Type B pancreatic cell (in vitro differentiated cells): ENCODE measurements around the gene MYMK. TPM values are rescaled to one million over a fixed set of nuclear protein-coding genes. Genes with fewer than 3 reads are reported as not detected.

Experiments used
- DNase-seq: peaks from one replicate; pipeline ENCODE4 v3.0.0; 2021; ENCODE audit warnings: mixed read lengths; ENCODE audit not compliant: unreplicated experiment; ENCODE audit errors: extremely low spot score
- H3K27ac Mint-ChIP-seq: 2 replicates; pipeline ENCODE4 v1.8.0; 2021; ENCODE audit warnings: mild to moderate bottlenecking, mixed read lengths
- H3K27me3 Mint-ChIP-seq: 2 replicates; pipeline ENCODE4 v1.8.0; 2021; ENCODE audit warnings: mixed read lengths
- H3K36me3 Mint-ChIP-seq: 2 replicates; pipeline ENCODE4 v1.8.0; 2021; ENCODE audit warnings: mixed read lengths
- H3K4me1 Mint-ChIP-seq: one replicate; pipeline ENCODE4 v1.8.0; 2021; ENCODE audit warnings: mixed read lengths; ENCODE audit not compliant: unreplicated experiment
- H3K4me3 Mint-ChIP-seq: 2 replicates; pipeline ENCODE4 v1.8.0; 2021; ENCODE audit warnings: mild to moderate bottlenecking, mixed read lengths
- H3K9me3 Mint-ChIP-seq: 2 replicates; pipeline ENCODE4 v1.8.0; 2021; ENCODE audit warnings: mixed read lengths
- CTCF ChIP-seq: fragments of 200-600 bp; sonication (generic); conservative IDR thresholded peaks from 2 replicates; pipeline ENCODE4 v1.5.0; 2021; ENCODE audit warnings: antibody characterized with exemption, mild to moderate bottlenecking
- total RNA-seq: library from RNA; stranded (reverse); gene quantifications from 2 replicates; pipeline ENCODE4 v1.2.1, GENCODE V29; 2021; ENCODE audit warnings: low replicate concordance

MYMK gene
- total RNA-seq, 1 donor from 2014 or later = not detected

DNA sequence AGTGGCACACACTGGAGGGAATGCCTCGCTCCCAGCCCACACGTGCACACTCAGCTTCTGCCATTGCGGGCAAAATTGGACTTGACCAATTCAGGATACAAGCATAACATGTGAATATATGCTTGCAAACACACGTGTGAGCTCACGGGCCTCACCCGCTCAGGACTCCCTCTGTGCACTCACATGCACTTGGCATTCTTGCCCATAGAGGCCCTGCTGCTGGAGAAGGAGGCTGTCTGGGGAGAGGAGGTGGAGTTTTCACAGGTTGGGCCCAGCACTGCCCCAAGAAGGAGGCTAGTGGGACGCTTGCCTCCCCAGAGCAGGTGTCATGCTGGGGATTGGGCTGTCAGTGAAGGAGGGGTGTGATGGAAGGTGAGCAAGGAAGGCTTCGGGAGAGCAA, 1.7 kb downstream of the MYMK start:
- DNase-seq = no peak
- Mint-ChIP-seq H3K27me3 (peaks cover 21% of the 10 kb centered on the region), H3K4me1 (peaks cover 44% of the 10 kb centered on the region), H3K27ac (no peak overlapping the region), H3K36me3 (no peaks in the 10 kb centered on the region), H3K9me3 (no peaks in the 10 kb centered on the region), H3K4me3 (no peak overlapping the region)
- TF ChIP-seq CTCF = no peak

DNA sequence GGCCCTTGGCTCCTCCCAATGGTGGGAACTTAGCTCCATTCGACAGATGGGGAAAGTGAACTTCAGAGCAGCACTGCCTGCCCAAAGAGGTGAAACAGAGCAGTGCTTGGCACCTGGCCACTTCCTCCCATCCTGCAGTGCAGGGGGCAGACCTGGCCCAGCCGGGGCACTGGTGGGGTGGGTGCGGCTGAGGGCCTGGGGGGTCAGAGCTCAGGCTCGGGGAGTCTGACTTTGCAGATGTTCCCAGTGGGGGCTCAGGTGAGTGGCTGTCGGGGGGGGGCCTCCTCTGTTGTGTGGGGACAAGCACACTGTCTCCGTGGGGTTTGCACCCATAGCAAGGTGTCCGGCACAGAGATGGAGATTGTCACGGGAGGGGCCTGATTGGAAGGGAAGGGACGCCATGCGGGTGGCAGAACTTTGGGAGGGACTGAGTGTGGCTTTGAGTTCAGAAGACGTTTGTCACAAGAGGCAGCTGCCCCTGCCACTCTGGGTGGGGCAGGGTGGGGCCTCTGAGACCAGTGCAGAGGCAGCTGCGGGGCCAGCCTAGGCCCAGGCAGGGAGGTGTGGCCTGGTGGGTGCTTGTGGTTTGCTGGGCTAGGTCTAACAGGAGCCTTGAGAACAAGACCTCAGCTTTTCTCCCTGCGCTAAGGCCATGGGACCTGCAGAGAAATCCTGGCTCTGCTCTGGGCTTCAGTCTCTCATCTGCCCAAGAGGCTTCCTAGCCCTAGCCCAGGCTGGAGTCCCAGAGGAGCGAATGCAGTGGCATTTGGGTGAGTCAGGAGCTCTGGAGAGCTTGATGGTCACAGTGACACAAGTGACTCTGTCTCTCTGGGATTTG, 2.5 kb downstream of the MYMK start:
- peaks cover 41% of the 10 kb centered on the region for H3K4me1 Mint-ChIP-seq
- no peak for TF ChIP-seq CTCF
- DNase-seq = no peak
- no peak overlapping the region for H3K4me3 Mint-ChIP-seq
- H3K9me3 Mint-ChIP-seq = no peaks in the 10 kb centered on the region
- H3K36me3 Mint-ChIP-seq = no peaks in the 10 kb centered on the region
- peaks cover 19% of the 10 kb centered on the region for H3K27me3 Mint-ChIP-seq
- H3K27ac Mint-ChIP-seq = no peak overlapping the region

DNA sequence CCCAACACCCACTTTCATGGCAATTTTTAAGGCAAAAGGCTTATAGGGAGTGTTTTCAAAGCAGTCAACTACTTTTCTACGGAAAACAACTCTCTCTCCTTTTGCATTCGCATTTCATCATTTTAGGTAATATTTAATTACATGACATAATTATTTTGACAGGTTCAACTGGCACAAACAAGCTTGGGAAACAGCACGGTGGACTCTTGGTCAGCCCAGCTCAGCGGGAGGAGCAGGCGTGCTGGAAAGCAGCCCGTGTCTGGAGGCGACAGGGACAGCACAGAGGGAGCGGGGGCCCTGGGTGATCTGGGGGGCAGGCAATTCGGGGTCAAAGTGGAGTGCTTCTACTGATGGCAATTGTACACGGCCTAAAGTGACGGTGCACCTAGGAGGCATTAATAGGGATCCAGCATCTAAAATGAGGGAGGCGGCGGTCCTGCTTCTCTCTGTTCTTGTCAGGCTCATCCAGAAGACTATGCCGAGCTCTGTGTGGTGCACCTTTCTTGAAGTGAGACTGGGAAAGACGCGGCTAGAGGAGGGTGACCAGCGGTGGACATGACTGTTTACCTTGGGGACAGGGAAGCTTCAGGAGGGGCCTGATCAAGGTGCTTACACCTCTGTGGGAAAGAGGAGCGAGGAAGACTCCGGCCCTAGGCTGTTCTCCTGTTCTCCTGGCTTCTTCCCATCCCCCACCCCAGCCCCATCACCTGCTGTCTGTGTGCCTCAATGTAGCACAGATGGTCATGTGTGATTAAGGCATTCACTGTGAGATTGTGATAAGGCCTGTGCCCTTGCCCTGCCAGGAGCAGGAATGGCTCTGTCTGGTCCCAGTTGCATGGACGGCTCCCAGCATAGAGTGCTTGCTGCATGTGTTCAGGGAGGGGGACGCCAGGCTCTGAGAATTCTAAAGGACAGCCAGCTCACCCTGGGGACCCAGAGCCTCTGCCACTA, 3.4 kb downstream of the MYMK start:
- TF ChIP-seq CTCF = no peak
- Mint-ChIP-seq H3K9me3 (no peaks in the 10 kb centered on the region), H3K4me3 (no peak overlapping the region), H3K36me3 (no peaks in the 10 kb centered on the region), H3K27me3 (peaks cover 15% of the 10 kb centered on the region), H3K4me1 (peaks cover 33% of the 10 kb centered on the region), H3K27ac (no peak overlapping the region)
- DNase-seq = no peak

- Mint-ChIP-seq H3K36me3 (no peaks in the 10 kb centered on the region), H3K4me3 (no peak overlapping the region), H3K9me3 (no peaks in the 10 kb centered on the region), H3K27me3 (peaks cover 10% of the 10 kb centered on the region), H3K4me1 (peaks cover 26% of the 10 kb centered on the region), H3K27ac (no peak overlapping the region)
- DNase-seq = no peak
- TF ChIP-seq CTCF = no peak
Measured at GRCh38 chr9:133520121-133520835, 4.5 kb downstream of the MYMK start.

DNA sequence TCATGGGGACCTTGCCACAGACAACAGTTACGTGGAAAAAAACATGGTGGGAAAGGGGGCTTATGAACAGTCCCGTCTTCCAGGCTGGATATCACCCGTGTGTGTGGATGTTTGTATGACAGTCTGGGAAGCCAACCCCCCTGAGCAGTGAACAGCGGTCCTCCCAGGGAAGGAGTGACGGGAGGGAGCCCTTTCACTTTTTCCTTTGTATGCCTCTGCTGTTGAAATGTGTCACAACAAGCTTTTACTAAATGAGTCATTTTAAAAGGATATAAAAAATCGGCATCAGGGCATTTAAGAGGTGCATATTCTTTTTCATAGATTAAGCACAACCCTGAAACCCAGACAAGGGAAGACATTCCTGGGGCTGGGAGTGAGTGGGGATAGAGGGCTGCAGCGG, 5.1 kb downstream of the MYMK start:
- Mint-ChIP-seq H3K36me3 (no peaks in the 10 kb centered on the region), H3K4me3 (no peak overlapping the region), H3K4me1 (peaks cover 26% of the 10 kb centered on the region), H3K27me3 (peaks cover 10% of the 10 kb centered on the region), H3K27ac (no peak overlapping the region), H3K9me3 (no peaks in the 10 kb centered on the region)
- TF ChIP-seq CTCF = no peak
- DNase-seq = no peak
